IMR-90 (cell line): ENCODE data around the gene ARHGEF39.
"Not testable (repeated sequence)": the region's sequence is repeated elsewhere in the genome, so short reads cannot be mapped to it uniquely, and the experiment has no call there.

Source experiments
- BHLHE40 ChIP-seq: fragments of 150-350 bp; IDR thresholded peaks from 2 replicates; pipeline ENCODE4 v1.6.1; 2016; ENCODE audit warnings: mild to moderate bottlenecking, low read depth, low read length
- CEBPB ChIP-seq: IDR thresholded peaks from 2 replicates; pipeline ENCODE4 v1.6.1; 2012; ENCODE audit warnings: low read depth, low read length, improper control_type of control experiment
- POLR2A ChIP-seq: IDR thresholded peaks from 2 replicates; pipeline ENCODE4 v1.6.1; 2012; ENCODE audit warnings: mild to moderate bottlenecking, low read depth, low read length
- RAD21 ChIP-seq: IDR thresholded peaks from 2 replicates; pipeline ENCODE4 v1.6.1; 2012; ENCODE audit warnings: low read length, improper control_type of control experiment
- TF ChIP-seq, protein P1 (sequence below): conservative IDR thresholded peaks from 2 replicates; pipeline ENCODE4 v1.5.1; 2012; ENCODE audit warnings: mild to moderate bottlenecking, low read depth, low read length, improper control_type of control experiment

DNA sequence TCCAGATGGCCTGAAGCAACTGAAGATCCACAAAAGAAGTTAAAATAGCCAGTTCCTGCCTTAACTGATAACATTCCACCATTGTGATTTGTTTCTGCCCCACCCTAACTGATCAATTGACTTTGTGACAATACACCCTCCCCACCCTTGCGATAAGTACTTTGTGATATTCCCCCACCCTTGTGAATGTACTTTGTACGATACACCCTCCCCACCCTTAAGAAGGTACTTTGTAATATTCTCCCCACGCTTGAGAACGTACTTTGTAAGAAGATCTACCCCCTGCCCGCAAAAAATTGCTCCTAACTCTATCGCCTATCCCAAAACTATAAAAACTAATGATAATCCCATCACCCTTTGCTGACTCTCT lies 28.1 kb downstream of the ARHGEF39 start:
- TF ChIP-seq, protein P1, sequence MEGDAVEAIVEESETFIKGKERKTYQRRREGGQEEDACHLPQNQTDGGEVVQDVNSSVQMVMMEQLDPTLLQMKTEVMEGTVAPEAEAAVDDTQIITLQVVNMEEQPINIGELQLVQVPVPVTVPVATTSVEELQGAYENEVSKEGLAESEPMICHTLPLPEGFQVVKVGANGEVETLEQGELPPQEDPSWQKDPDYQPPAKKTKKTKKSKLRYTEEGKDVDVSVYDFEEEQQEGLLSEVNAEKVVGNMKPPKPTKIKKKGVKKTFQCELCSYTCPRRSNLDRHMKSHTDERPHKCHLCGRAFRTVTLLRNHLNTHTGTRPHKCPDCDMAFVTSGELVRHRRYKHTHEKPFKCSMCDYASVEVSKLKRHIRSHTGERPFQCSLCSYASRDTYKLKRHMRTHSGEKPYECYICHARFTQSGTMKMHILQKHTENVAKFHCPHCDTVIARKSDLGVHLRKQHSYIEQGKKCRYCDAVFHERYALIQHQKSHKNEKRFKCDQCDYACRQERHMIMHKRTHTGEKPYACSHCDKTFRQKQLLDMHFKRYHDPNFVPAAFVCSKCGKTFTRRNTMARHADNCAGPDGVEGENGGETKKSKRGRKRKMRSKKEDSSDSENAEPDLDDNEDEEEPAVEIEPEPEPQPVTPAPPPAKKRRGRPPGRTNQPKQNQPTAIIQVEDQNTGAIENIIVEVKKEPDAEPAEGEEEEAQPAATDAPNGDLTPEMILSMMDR, result not testable (repeated sequence)
- not testable (repeated sequence) for TF ChIP-seq CEBPB, POLR2A, RAD21, BHLHE40
